ENCODE results near the gene ZFYVE28. TPM values are rescaled to one million over a fixed set of nuclear protein-coding genes. Genes with fewer than 3 reads are reported as not detected.

ZFYVE28 gene
- total RNA-seq, 1 experiment from 2014 or later, result 19.2 TPM

DNA sequence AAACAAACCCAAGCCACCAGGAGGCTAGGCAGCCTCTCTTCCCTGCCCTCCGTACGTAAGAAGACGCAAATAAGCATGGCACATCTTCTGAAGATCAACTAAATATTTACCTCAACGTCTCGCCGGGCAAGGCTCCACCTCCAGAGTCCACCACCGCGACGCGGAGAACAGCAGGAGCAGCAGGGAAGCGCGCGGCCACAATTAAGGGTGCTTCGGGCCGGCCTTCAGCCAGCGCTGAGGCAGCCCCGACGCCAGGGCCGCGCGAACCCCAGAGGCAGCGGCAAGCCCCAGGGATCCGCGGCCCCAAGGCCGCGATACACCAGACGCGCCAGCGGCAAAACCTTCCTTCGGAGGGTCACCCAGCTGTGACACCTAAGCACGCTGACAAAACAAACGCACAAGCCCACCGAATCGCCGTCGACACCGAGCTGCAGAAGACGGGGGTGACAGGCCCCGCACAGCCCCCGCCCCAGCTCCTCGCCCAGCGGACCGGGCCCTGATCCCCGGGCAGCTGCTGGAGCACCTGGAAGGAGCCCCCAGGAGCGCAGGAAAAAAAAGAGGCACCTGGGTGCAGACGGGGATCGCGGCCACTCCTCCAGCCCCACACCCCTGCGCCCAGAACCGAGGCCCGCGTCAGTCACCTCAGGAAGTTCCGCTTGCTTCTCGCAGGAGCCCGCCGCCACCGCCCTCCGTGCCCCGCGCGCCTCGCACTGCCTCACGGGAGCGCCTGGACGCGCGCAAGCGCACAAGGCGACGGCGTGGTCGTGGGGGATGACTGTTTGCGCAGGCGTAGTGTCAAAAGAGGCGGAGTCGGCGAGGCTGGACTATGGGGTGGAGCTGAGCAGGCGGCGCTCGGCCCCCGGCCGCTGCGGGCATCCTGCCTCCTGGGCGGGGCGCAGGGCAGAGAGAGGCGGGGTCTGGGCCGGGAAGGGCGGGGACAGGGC lies 176.8 kb downstream of the ZFYVE28 start, which contains the start of the genes HAUS3 and POLN:
HAUS3 (minus strand) TSS at position 712 of the 944 bp plus-strand sequence. CDS start 1,175 bp downstream, outside the sequence.
POLN (minus strand) TSS at position 712 of the 944 bp plus-strand sequence. CDS start 12,890 bp downstream, outside the sequence.
- Histone ChIP-seq H4K20me1 (ENCODE audit: insufficient read depth) (peaks cover 24% of the 10 kb centered on the region; the same call in 1 of the 2 replicates), H3K4me1 (ENCODE audit: control insufficient read depth in 1 of 2, insufficient read depth in 2 of 2, low read length in 2 of 2) (peaks cover 7 to 27% of the 10 kb centered on the region in 2 experiments; a peak in 3 of 4 replicates), H3K9me3 (ENCODE audit: control insufficient read depth in 1 of 2, insufficient read depth in 1 of 2, low read depth in 1 of 2, low read length in 2 of 2) (no peaks in the 10 kb centered on the region), H3K79me2 (ENCODE audit: insufficient read depth, low read length) (peaks cover 50% of the 10 kb centered on the region), H3K27ac (ENCODE audit: low read depth, low read length) (peak within 1 kb of the TSS; percentile 72), H3K9me2 (ENCODE audit: insufficient read depth) (no peaks in the 10 kb centered on the region), H3K4me3 (replicated peaks in 1 of 2; ENCODE audit: low read depth in 1 of 2, low read length in 2 of 2) (peak within 1 kb of the TSS; percentile 94 to 97), H2AFZ (ENCODE audit: low read depth, low read length, poor library complexity, severe bottlenecking) (peak within 1 kb of the TSS; percentile 79), H3K27me3 (ENCODE audit: insufficient read depth, low read length) (no peaks in the 10 kb centered on the region), H3K9ac (ENCODE audit: low read length) (peak within 1 kb of the TSS; percentile 83), H3K36me3 (ENCODE audit: control insufficient read depth in 1 of 2, insufficient read depth in 2 of 2, low read length in 2 of 2) (peaks cover 5 to 22% of the 10 kb centered on the region in 2 experiments; a peak in 3 of 4 replicates), H3K4me2 (ENCODE audit: low read length) (peak within 1 kb of the TSS; percentile 93)
- RAD21 ChIA-PET (ENCODE audit: low non-redundant PET in 1 of 2, low total read pairs in 2 of 2, uncharacterized antibody in 2 of 2, unreplicated experiment in 2 of 2), result interaction anchor here in 1 of 2 experiments (1.0 kb wide), 1 partner anchor 200 kb away, joined by 3 read pairs; no protein-coding TSS in a partner anchor
- CTCF ChIA-PET, result interaction anchor here (1.0 to 1.2 kb wide), 3 partner anchors 16 to 200 kb away, joined by 3 to 4 read pairs (median 3); no protein-coding TSS in a partner anchor
- intact Hi-C loops (cut with micrococcal nuclease), result loop anchor here (1.0 to 5.0 kb wide), 2 partner anchors 21 to 171 kb away; partner anchors contain the start of gene MXD4
- no TSS peak for BruUV-seq (replicated peaks)
- peak; percentile 95 for DNase-seq (ENCODE audit: low read depth, low spot score)
- ATAC-seq, result peak; percentile 97
- POLR2A ChIA-PET, result interaction anchor here (1.0 kb wide), 2 partner anchors 20 to 172 kb away, joined by 3 read pairs; partner anchors contain the start of gene MXD4
- TF ChIP-seq JUND (IDR thresholded peaks at IDR 0.05) (no peak), SRF (IDR thresholded peaks at IDR 0.05; ENCODE audit: low read depth) (no peak), EGR1 (IDR thresholded peaks at IDR 0.05; ENCODE audit: low read depth) (no peak), SP1 (IDR thresholded peaks at IDR 0.05; ENCODE audit: low read depth) (no peak; the same call in 1 of the 2 replicates), EZH2phosphoT487 (IDR thresholded peaks at IDR 0.05; ENCODE audit: borderline replicate concordance) (no peak), POLR2A (IDR thresholded peaks at IDR 0.05; ENCODE audit: borderline replicate concordance, extremely low read depth, insufficient read depth, insufficient read length) (peak; percentile 71), ZNF274 (IDR thresholded peaks at IDR 0.05; ENCODE audit: low read depth, low read length) (no peak), CBX3 (IDR thresholded peaks at IDR 0.05; ENCODE audit: low read depth) (no peak; the same call in 1 of the 2 replicates), EZH2 (IDR thresholded peaks at IDR 0.05) (no peak), SIN3A (IDR thresholded peaks at IDR 0.05; ENCODE audit: low read depth) (peak; percentile 87; the same call in 1 of the 2 replicates), FOSL1 (IDR thresholded peaks at IDR 0.05; ENCODE audit: low read depth) (no peak), TCF7L2 (IDR thresholded peaks at IDR 0.05; ENCODE audit: borderline replicate concordance, extremely low read depth, insufficient read depth, insufficient read length) (no peak), ELF1 (IDR thresholded peaks at IDR 0.05; ENCODE audit: borderline replicate concordance, low read depth) (no peak), CEBPB (IDR thresholded peaks at IDR 0.05; ENCODE audit: low read depth) (no peak)
- TF ChIP-seq, protein P1, sequence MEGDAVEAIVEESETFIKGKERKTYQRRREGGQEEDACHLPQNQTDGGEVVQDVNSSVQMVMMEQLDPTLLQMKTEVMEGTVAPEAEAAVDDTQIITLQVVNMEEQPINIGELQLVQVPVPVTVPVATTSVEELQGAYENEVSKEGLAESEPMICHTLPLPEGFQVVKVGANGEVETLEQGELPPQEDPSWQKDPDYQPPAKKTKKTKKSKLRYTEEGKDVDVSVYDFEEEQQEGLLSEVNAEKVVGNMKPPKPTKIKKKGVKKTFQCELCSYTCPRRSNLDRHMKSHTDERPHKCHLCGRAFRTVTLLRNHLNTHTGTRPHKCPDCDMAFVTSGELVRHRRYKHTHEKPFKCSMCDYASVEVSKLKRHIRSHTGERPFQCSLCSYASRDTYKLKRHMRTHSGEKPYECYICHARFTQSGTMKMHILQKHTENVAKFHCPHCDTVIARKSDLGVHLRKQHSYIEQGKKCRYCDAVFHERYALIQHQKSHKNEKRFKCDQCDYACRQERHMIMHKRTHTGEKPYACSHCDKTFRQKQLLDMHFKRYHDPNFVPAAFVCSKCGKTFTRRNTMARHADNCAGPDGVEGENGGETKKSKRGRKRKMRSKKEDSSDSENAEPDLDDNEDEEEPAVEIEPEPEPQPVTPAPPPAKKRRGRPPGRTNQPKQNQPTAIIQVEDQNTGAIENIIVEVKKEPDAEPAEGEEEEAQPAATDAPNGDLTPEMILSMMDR (IDR thresholded peaks at IDR 0.05 in 2 of 3, conservative IDR thresholded peaks at IDR 0.05 in 1 of 3; ENCODE audit: borderline replicate concordance in 1 of 3, insufficient read depth in 1 of 3, low read depth in 2 of 3, low read length in 2 of 3), result no peak
- TF ChIP-seq, protein P2, sequence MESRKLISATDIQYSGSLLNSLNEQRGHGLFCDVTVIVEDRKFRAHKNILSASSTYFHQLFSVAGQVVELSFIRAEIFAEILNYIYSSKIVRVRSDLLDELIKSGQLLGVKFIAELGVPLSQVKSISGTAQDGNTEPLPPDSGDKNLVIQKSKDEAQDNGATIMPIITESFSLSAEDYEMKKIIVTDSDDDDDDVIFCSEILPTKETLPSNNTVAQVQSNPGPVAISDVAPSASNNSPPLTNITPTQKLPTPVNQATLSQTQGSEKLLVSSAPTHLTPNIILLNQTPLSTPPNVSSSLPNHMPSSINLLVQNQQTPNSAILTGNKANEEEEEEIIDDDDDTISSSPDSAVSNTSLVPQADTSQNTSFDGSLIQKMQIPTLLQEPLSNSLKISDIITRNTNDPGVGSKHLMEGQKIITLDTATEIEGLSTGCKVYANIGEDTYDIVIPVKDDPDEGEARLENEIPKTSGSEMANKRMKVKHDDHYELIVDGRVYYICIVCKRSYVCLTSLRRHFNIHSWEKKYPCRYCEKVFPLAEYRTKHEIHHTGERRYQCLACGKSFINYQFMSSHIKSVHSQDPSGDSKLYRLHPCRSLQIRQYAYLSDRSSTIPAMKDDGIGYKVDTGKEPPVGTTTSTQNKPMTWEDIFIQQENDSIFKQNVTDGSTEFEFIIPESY (IDR thresholded peaks at IDR 0.05; ENCODE audit: extremely low read depth, insufficient replicate concordance, low read length), result no peak
- TF ChIP-seq, protein P3, sequence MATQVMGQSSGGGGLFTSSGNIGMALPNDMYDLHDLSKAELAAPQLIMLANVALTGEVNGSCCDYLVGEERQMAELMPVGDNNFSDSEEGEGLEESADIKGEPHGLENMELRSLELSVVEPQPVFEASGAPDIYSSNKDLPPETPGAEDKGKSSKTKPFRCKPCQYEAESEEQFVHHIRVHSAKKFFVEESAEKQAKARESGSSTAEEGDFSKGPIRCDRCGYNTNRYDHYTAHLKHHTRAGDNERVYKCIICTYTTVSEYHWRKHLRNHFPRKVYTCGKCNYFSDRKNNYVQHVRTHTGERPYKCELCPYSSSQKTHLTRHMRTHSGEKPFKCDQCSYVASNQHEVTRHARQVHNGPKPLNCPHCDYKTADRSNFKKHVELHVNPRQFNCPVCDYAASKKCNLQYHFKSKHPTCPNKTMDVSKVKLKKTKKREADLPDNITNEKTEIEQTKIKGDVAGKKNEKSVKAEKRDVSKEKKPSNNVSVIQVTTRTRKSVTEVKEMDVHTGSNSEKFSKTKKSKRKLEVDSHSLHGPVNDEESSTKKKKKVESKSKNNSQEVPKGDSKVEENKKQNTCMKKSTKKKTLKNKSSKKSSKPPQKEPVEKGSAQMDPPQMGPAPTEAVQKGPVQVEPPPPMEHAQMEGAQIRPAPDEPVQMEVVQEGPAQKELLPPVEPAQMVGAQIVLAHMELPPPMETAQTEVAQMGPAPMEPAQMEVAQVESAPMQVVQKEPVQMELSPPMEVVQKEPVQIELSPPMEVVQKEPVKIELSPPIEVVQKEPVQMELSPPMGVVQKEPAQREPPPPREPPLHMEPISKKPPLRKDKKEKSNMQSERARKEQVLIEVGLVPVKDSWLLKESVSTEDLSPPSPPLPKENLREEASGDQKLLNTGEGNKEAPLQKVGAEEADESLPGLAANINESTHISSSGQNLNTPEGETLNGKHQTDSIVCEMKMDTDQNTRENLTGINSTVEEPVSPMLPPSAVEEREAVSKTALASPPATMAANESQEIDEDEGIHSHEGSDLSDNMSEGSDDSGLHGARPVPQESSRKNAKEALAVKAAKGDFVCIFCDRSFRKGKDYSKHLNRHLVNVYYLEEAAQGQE (IDR thresholded peaks at IDR 0.05; ENCODE audit: low read depth), result no peak
- TF ChIP-seq, protein P4, sequence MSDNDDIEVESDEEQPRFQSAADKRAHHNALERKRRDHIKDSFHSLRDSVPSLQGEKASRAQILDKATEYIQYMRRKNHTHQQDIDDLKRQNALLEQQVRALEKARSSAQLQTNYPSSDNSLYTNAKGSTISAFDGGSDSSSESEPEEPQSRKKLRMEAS (IDR thresholded peaks at IDR 0.05), result peak; percentile 87

Data from HCT116 (cell line).